ENCODE results near the gene DNAAF5.

DNAAF5 gene

DNA sequence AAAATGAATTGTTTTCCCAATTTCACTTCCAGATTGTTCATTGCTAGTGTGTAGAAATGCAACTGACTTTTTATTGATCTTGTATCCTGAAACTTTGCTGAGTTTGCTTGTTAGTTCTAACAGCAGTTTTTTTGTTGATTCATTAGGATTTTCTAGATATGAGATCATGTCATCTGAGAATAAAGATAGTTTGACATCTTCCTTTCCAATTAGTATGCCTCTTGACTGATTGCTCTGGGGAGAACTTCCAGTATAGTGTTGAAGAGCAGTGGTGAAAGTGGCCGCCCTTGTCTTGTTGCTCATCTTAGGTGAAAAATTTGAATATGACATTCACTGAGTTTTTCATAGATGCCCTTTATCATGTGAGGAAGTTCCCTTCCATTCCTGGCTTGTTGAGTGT is 93.8 kb downstream of the DNAAF5 start:
- DNase-seq = no peak

DNA sequence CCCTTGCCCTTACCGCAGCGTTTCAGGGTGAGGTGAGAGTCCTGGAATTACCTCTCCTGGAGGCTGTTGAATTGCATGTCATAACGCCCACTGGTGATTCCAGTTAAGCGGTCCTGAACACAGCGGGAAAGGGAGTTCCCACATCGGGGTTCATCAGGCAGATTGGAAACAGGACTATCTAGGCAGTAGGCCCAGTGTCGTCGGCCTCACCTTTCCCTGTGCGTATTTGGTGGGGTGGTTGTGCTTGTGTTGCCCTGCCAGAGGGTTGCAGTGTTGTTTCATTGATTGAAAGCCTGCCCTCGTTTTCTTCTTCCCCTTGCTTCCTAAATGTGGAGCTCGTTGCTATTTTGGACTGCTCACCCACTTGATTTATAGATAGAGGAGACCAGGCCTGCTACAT is 95.2 kb downstream of the DNAAF5 start:
- DNase-seq = no peak

DNA sequence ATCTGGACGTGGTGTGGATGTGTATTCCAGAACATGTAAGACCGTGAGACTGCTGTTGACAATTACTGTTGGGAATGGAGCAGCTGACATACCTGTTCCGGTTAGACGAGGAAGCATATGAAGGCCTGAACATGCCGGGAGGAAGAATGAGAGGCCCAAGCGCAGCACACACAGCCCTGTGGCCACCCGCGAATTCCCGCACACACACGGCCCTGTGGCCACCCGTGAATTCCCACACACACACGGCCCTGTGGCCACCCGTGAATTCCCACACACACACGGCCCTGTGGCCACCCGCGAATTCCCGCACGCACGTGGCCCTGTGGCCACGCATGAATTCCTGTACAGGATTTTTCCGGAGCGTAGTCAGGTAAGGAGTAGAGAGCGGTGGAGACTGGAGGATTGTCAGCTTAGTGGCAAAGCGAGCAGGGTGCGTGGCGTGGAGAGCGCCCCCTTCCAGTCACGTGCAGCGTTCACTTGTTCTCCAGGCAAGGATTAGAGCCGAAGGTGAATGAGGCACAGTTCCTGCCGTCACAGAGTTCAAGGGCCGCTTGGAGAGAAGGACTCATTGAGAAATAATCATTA is 96.3 kb downstream of the DNAAF5 start:
- DNase-seq = no peak

DNA sequence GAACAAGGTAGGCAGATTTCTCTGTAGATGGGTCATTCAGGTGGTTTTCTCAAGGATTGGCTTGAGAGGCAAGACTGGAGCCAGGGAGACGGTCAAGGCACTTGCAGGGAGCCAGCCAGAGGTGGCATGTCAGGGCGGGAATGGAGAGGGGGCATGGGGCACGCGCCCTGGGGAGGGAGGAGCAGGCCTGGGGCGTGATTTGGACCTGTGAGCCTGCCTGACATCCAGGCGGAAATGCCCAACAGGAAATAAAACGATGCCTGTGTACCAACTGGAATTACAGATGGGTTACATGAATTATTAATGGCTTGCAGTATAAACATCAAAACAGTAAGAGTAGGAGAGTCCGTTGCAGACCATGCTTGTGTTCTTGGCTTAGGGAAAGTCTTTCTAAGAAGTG is 97.2 kb downstream of the DNAAF5 start:
- DNase-seq = no peak

DNA sequence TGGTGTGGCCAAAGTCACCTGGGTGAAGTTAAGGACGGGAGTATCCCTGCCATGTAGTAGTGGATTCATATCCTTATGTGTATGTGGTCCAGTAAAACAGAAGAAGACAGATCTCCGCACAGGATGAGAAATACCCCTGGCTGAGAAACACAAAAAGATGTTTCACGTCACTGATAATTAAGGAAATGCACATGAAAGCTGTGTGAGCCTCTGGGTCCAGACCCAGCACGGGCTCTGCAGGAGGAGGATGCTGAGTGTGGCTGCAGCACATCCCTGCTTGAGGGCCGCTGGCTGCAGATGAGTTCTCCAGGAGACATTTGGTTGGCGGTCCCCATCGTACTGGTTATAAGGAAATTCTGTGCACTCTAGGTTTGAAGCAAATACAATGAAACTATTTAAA is 97.6 kb downstream of the DNAAF5 start:
- no peak for DNase-seq

DNA sequence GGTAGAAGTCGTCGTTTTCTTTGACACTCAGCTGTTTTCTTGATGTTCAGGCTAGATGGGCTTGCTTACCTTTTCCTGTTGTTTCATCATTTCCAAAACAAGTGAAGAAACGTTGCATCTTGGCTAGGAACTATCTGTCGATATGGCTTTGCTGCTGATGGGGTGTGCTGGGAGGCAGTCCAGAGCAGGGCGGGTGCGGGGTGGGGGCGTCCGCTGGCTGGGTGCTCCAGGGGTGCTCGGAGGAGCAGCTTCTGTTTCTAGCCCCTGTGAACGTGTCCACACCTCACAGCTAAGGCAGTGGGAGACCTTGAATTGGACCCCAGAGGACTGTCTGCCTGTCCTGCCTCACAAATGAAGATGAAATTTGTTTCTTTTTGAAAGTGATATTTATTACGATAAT is 98.2 kb downstream of the DNAAF5 start:
- DNase-seq = no peak

DNA sequence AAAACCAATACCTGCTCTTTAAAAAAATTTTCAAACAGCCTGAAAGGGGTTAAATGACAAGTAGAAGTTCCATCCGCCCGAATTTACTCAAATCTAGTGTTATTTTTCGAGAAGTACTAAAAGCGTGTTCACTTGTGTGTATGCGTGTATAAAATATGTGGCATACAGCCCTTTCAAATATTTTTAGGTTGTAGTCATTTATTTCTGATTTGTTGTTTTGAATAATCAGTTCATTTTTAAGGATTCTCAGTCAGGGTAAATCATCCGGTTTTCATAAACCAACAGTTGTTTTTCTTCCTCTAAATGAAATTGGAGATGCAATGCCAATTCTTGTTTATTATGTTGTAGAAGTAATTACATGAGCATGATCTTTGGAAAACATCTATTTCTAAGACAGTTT is 98.9 kb downstream of the DNAAF5 start:
- DNase-seq = no peak

DNA sequence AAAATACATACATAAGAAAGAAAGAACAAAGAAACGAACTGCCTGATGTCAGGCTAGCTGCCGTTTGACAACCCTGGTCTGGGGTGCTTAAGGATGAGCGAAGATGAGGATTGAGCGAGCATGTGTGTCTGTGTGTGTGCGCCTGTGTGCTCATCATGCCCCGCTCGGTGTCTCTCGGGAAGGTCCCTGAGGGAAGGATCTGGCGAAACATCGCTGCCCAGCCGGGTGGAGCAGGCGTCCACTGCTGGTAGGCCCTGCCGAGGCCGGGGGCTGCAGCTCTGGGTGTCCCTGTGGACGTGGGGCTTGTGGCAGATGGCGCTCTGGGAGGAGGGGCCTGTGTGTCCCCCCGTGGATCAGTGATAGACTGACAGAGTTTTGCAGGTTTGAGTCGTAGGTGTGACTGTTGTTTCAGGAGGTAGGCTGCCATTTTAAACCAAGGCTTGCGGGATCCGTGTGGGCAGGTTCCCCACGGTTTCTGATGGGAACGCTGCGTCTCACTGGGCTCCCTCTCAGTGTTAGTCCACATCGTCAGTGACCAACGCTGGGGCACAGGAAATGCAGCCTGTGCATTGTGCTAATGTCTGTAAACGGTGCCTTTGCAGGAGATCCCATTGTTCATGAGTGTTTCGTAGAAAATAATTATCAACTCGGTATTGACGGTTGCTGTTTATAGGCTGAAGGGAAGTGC is 99.9 kb downstream of the DNAAF5 start:
- DNase-seq = no peak

DNA sequence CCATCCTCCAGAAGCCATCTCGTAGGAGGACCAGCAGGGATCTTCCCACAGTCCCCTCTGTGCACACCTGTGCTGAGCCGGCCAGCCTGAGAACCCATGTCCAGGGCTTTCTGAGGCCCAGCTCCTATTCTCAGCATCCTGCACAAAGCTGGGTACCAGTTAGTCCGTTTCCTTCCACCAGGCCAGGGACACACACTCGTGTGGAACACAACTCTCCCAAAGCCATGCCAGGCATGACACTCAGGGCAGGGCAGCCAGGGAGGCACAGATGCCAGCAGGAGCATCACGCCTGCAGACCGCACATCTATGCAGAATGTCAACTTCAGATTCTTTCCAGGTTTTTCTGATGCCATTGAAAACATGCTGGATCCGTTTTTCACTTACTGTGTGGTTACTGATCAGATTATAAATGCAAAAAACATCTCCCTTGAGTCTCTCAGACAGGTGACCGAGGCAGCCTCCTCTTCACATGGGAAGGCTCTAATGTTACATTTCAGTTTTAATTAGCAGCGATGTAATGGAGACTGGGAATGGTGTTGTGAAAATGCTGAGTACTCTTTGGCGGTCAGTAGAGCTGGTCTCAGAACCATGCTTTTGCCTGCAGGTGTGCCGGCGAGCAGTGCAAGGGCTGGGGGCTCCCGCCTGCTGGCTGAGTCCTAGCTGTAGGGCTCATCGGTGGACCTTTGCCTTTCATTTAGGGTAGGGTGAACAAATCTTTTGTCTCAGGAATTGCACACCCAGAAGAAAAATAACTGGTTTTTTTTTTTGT is 102.5 kb downstream of the DNAAF5 start:
- DNase-seq = no peak

DNA sequence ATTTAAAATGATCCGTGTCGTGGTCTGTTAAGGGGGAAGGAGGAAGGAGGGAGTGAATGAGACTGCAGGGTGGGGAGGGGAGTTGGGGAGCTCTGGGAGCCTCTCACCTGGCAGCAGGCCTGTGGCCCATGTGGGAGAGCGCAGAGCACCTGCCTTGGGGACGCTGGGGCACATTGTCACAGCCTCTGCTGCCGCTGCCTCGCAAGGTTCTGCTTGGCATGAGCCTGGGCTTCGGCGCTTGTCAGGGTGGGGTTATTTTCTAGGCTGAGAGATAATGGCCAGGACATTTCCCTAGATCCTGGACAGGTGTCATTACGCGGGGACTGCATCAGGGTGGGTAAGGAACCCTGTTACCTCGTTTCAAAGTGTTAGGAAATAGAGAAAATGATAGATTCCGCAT is 103.6 kb downstream of the DNAAF5 start:
- no peak for DNase-seq

DNA sequence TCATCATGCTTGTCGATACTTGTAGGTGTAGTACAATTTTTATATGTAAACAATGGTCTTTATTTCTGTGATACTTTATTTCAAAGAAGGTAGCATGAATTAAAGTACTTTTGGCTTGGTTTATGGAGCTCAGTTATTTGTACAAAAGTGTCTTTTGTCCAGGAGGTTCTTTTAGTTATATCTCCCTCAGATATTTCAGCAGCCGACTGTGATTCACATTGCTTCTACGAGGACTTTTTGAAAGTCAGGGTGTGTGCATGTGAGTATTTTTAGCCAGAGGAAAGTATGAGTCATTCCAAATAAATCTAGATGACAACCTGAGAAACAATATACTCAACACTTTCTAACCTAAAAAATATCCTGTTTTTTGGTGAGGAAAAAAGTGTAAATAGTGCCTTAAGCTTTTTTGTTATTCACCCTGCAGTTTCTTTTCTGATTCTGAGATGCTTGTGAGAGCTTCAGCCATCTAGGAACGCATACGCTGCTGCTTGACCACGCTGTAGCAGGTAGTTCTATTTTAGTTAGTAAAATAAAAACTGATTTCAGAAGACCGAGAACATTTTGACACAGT is 105.2 kb downstream of the DNAAF5 start:
- peak in 1 of 2 donors; percentile 44 for DNase-seq

DNA sequence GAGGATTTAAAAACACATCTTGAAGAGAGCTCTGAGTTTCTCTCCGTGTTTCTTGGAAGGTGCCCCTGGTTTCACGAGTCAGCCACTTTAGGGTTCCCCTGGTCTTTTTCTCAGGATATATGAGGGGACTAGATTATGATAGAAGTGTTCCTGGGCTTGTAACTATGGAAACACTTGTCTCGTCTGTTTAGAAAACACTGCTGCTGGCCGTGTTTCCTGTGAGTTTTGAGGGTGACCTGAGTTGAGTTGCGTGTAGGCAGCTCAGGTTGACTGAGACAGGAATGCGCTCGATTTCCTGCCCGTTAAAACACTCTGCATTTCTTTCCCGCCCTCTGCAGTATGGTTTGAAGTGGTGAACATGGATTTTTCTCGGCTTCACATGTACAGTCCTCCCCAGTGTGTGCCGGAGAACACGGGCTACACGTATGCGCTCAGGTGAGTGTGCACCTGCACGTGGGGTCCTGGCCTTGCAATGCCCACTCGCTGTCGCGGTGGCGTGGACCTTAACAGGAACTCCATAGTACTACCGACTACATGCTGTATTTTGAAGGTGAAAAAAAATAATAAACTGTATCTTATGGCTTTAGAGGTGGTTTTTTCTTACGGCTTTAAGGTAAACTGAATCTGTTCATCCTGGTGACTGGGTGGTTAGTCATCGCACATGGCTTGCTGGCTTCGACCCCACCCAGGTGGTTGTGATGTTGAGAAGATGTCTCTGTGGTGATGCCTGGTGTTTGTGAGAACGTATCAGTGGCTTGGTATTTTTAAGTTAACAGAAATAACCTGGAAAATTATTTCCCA is 105.9 kb downstream of the DNAAF5 start, which contains the start of gene SUN1:
Gene SUN1, plus strand, starts transcription at position 310 of the 801 bp plus-strand sequence. Its CDS starts 49 bp downstream, at position 359.
- DNase-seq = peak; percentile 59 to 71

DNA sequence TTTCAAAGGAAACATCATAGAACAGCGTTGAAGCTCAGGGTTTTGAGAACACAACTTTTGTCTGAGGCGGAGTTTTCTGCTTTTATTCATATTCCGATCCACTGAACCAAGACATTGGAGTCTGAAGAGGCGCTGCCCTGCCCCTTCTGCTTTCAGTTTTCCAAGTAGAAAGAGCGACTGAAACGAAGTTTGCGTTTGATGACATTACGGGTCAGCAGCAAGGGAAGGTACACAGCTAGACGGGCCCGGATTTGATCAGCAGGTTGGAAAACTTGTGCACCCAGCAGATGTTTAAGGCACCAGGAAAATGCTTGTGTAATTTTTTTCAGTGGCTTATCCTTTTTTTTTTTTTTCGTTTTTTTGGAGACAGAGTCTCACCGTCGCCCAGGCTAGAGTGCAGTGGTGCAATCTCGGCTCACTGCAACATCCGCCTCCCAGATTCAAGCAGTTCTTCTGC is 106.5 kb downstream of the DNAAF5 start:
- DNase-seq = no peak

DNA sequence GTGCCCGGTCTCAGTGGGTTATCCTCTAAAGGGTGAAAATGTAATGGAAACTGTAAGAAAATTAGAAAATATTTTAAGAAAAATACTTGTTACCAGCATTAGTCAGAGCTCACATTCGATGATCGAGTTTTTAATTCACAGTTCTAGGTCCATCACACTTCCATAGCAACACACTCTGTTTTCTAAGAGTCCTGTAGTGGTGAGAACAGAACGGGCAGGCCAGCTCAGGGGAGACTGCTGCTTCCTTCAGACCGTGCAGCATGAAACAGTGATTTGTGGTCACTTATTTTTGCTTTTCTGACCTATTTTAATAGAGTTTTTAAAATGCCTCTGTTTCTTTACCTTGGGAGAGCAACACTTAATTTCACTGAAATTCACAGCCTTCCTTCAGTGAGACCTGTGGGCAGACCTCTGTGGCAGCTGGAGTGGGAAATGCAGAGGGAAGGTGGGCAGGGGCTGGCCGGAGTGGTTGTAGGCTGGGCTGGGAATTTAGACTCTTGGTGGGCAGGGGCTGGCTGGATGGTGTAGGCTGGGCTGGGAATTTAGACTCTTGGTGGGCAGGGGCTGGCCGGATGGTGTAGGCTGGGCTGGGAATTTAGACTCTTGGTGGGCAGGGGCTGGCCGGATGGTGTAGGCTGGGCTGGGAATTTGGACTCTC is 107.2 kb downstream of the DNAAF5 start:
- no peak for DNase-seq

DNA sequence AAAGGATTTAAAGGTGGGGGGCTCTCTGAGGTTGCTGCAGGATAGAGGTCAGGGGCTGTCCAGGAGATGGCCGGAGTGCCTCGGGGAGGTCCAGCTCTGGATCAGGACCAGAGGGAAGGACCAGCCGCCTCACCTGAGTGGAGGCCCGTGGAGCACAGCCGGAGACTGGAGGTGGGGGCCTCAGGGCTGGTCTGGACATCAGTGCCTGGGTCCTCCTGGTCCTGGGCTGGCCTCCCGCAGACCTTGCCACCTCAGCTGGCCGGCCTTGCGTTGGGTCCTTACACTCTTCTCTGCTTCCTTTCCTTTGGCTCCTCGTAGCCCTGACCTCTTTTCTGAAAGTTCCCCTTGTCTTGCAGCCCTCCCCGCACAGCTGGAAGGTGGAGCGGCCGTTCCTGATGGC is 107.8 kb downstream of the DNAAF5 start:
- DNase-seq = no peak

DNA sequence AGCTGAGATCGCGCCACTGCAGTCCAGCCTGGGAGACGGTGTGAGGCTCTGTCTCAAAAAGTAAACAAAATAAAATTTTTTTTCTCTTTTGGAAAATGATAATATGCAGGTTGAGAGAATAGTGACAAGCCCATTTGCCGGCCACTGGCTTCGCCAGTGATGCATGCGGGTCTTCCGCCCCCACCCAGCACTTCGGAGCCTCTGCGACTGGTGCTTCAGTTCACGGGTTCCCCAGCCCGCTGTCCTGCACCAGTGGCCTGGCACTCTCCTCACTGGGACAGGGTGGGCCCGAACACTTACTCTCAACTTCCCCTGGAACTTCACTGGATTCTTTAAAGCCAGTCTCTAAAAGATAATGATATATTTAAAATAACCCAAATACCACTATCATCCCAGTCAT is 108.5 kb downstream of the DNAAF5 start:
- DNase-seq = no peak

DNA sequence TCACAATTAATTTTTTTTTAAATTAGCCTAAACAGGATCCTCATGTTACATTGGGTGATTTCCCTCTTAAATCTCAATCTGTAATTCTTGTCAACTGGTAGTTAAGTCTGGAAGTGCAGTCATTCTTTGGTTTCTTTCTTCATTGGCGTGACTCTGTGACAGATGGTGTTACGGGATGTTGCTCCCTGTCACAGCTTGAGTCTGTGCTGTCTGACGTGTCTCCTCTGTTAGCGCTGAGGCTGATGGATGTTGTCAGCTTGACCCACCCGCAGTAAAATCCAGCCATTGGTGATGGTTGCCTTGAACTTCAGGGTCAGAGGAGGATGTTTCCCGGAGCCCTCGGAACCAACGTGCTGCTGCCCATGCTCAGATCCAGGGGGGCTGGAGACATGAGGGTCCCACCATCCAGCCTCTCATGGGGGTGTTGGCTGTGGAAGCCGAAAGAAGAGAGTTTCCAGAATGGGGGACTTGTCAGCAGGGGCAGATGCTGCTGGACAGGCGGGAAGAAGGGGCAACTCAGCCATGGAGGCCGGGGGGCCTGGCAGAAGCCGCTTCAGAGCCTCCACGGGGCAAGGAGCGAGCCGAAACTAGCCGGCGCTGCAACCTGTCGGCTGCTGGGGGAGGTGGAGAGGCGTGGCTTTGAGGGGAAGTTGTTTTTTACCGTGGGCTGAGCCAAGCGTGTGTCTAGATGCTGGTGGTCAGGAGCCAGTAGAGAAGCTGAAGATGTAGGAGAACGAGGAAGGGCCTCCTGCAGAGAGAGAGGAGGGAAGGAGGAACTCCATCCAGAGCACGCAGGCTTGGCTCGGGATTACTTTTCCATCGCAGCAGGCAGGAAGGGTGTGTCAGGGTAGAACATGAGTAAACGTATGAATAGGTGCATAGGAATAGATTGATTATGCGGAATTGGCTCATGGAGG is 109.2 kb downstream of the DNAAF5 start:
- no peak for DNase-seq
